Fibroblast of skin of left quadriceps (primary cell): Measurements from ENCODE around the gene VIP.

Experiments
- DNase-seq, 2 experiments: peaks; one replicate each; pipeline ENCODE4 v3.0.0-alpha.2; 2013; ENCODE audit warnings: low read depth in 2 of 2

VIP gene

DNA sequence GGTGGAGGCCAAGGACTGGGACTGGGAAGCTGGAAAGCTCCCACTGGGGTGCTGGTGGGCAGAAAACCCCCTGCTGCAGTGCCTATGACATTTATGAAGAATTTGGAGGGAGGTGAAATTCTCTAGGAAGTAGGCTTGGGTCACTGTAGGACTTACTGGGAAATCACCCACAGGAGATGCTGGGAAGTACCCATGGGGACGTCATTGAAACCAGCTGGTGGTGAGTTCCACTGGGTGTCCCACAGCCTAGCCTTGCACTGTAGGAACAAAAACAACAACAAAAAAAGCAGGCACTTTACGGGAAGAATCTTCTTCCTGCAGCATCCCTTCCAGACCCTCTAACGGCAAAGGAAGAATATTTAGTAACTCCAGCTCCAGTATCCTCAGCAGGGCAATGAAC is 26.2 kb downstream of the VIP start:
- DNase-seq: no peak

DNA sequence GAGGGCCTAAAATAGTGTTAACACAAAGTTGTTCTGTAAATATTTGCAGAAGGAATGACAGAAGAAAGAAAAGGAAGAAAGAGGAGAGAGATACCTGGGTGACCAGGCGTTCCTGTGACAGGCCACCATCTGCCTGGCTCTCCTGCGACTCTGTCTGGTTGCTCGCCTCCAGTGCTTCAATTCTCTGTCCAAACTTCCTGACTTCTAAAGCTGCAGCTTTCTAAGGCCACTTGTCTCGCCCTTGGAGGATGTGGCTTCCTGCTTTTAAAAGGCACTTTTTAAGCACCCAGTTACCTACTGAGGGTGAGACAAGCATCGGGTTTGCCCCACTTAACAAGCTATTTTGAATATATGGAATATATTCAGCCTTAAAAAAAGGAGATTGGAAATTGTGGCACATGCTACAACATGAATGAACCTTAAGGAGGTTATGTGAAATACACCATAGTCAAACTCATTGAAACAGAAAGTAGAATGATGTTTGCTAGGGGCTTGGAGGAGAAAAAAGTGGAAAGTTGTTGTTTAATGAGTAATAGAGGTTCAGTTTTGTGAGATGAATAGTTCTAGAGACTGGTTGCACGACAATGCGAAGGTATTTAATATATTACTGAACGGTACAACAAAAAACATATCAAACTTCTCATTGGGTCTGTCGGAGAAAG is 32.8 kb downstream of the VIP start:
- no peak for DNase-seq

DNA sequence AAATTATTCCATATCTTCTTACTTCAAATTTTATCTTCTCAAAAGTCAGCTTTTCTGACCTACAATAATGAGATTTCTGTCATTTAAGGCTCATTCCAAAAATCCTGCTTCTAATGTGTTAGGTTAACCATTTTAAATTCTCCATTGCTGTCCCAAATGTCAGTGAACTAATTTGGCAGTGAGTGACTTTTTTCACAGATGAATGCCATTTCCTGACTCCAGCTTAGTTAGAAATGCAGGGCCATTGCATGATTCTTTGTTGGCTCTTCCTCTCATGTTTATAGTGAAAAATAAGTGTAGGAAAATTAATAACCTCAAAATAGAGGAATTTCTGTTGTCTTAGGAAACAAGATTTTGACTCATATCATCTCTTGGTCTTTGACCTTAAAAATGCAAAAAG is 44.1 kb downstream of the VIP start:
- no peak for DNase-seq

DNA sequence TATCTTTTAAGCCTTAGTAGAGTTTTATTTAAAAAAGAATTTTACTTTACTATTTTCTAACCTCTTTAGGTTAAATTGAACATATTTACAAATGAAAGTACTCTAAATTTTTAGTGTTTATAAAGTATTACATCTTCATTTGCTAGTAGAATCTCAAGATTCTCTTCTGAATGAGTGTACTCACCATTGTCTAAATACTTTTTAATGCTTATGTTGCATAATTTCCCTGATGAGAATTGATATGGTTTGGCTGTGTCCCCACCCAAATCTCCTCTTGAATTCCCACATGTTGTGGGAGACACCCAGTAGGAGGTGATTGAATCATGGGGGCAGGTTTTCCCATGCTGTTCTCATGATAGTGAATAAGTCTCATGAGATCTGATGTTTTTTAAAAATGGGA is 53.6 kb downstream of the VIP start:
- no peak for DNase-seq
